Umbilical cord (tissue), 2 donors: ENCODE measurements around the gene LUZP1. TPM values are rescaled to one million over a fixed set of nuclear protein-coding genes. Genes with fewer than 3 reads are reported as not detected.
A peak's percentile ranks its signal among the peaks of the same experiment; 100 is the strongest.

Experiments used
- DNase-seq: peaks from one replicate; pipeline ENCODE4 v3.0.0-alpha.2; 2015; ENCODE audit warnings: low spot score
- total RNA-seq: library from RNA; depleted of rRNA; stranded (reverse); fragments of >200 nt; gene quantifications from one replicate; pipeline ENCODE4 v1.2.3, GENCODE V29; 2014; ENCODE audit warnings: low replicate concordance; ENCODE audit not compliant: insufficient read depth

LUZP1 gene
- total RNA-seq, 1 donor from 2014 or later = 13.0 TPM

GRCh38 chr1:23156940-23157339 lies 11.7 kb downstream of the LUZP1 start:
- DNase-seq = no peak

DNA sequence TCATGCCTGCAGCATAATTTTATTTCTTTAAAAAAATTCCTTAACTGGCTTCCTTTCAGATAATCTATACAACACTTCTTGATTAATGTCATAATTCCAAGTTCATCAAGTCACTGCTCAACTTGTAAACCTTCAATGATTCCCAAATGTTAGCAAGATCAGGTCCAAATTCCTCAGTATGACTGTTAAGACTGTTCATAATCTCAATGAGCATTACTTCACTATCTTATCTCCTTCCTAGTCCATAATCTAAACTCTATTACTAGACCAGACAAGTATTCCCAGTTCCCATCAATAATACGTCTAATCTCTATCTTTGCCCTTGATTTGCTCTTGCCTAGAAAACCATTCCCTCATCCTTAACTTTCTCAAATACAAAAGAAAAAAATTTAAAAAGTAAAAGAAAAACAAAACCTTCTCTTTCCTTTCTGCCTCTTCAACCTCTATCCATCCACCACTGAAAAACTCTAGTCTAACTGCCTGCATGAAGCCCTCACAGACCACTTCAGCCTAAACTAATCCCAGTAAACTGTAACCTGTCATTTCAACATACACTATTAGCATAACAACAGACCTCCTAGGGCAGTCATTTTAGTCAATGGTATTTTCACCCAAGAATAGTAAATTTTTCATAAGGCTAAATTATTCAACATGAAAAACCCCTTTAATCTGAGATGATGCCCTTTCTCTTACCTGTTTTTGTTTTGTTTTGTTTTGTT lies 15.5 kb downstream of the LUZP1 start:
- no peak for DNase-seq

- no peak for DNase-seq
These were observed 17.9 kb downstream of the LUZP1 start for GRCh38 chr1:23150742-23151141.

DNA sequence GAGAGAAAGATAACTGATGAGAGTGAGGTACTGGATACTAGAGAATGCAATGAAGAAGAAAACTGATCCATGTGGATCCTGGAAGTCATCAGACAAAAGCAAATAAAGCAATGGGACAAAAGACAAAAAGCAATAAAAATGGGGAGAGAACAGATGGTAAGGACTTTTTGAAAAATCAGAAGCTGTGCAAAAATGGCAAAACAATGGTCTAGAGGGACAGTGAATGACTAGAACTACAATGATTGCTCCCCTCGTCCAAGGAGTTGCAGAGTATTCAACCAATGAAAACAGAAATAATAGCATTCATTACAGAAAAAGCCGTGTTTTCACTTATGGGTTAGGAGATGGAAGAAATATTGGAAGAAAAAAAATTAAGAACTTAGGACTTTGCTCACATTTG lies 18.5 kb downstream of the LUZP1 start:
- no peak for DNase-seq

- DNase-seq = no peak
These were observed 19.5 kb downstream of the LUZP1 start for GRCh38 chr1:23149114-23149513.

DNA sequence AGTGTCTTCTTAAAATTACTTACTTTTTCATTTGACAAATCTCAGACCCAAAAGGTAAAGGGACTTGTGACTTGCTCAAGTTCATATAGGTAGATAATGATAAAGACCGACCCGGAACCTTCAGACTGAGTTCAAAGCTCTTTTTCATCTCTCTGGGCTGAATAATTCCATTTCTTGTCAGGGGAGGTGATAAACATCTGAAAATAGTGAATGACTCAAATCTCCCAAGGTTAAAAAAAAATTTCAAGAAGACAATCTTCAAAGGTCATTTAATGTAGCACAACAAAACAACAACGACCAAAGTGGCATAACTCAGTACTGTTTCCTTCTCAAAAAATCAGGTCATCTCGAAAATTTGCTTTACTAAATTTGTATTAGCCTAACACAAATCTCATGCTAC lies 20.6 kb downstream of the LUZP1 start:
- no peak for DNase-seq

GRCh38 chr1:23140940-23141596 lies 27.6 kb downstream of the LUZP1 start:
- no peak for DNase-seq

GRCh38 chr1:23135268-23135667 lies 33.4 kb downstream of the LUZP1 start:
- DNase-seq = no peak

GRCh38 chr1:23134055-23134454 lies 34.6 kb downstream of the LUZP1 start:
- no peak for DNase-seq

- no peak for DNase-seq
These were observed 35.1 kb downstream of the LUZP1 start for GRCh38 chr1:23133587-23133986.

- DNase-seq = no peak
These were observed 36.6 kb downstream of the LUZP1 start for GRCh38 chr1:23132033-23132432.

DNA sequence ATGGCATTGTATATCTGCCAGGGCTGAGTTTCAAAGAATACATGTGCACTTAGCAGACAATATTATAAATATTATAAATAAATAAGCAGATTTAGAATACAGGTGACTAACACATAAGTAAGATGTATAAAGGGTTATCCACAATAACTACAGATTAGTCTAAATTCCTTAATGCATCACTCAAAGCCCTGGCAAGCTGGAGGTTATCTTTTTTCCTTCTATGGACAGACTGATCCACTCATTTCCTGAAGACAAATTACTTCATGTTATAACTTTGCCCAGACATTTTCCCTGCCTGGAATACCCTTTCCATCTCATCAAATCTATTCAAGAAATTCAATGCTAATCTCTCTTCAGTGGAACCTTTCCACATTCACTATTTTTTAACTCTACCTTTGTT lies 38.8 kb downstream of the LUZP1 start:
- peak; percentile 17 for DNase-seq

GRCh38 chr1:23126801-23127200 lies 41.9 kb downstream of the LUZP1 start:
- peak; percentile 57 for DNase-seq

DNA sequence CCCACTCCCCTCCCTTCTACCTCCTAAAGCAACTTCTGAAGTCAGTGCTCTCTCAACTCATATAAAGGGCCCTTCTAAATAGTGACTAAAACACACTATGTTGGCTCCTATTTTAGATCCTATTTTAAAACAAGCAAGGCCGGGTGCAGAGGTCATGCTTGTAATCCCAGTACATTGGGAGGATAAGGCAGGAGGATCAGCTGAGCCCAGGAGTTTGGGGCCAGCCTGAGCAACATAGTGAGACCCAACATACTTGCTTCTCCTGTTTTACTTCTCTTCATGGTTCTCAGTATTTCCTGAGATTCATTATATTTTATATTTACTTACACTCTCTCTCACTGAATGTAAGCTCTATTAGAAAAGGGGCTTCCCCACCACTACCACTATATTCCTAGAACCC lies 42.5 kb downstream of the LUZP1 start:
- no peak for DNase-seq

DNA sequence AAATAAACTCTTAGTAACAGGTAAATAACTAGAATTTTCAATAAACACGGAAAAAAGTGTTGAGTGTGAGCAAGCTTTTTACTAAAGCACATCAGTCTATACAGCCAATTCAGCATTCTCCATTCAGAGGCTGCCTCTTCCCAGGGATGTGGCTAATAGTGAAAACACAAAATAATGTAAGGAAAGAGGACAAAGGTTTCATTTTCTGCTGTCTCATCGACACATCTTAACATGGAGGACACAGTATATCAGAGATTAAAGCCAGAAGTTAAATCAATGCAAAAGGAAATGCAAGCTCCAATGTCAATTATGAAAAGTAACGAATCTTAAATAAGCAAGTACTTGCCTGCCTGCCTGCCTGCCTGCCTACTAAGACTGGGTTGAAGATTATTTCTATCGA lies 43.2 kb downstream of the LUZP1 start:
- no peak for DNase-seq

GRCh38 chr1:23124259-23125026 lies 44.2 kb downstream of the LUZP1 start:
- no peak for DNase-seq

GRCh38 chr1:23123528-23123927 lies 45.1 kb downstream of the LUZP1 start:
- DNase-seq = no peak

GRCh38 chr1:23122796-23123195 lies 45.9 kb downstream of the LUZP1 start:
- no peak for DNase-seq

- peak; percentile 75 for DNase-seq
These were observed 46.5 kb downstream of the LUZP1 start for GRCh38 chr1:23122023-23122748.

DNA sequence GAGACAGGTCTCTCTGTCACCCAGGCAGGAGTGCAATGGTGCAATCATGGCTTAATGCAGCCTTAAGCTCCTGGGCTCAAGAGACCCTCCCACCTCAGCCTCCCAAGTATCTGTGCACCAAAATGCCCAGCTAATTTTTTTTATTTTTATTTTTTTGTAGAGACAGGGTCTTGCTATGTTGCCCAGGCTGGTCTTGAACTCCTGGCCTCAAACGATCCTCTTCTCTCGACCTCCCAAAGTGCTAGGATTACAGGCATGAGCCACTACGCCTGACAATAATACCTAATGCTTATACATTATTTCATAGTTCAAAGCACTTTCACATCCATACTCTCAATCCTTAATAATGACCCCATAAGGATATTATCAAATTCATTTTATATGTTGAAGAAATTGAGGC lies 48.3 kb downstream of the LUZP1 start:
- DNase-seq = no peak

GRCh38 chr1:23118957-23119792 lies 49.5 kb downstream of the LUZP1 start:
- no peak for DNase-seq
